SJCRH30 (cell line): ENCODE data around the gene SLC25A47. TPM values are rescaled to one million over a fixed set of nuclear protein-coding genes. Genes with fewer than 3 reads are reported as not detected.

Experiments
- DNase-seq, 2 experiments: peaks; one replicate each; pipeline ENCODE4 v3.0.0-alpha.2; 2015 to 2020
- H3K27ac ChIP-seq: fragments of 250-450 bp; sonication (Bioruptor Pico); 2 replicates; pipeline ENCODE4 v1.5.1; 2020; ENCODE audit warnings: mild to moderate bottlenecking, moderate library complexity
- H3K27me3 ChIP-seq: fragments of 250-450 bp; sonication (Bioruptor Pico); 2 replicates; pipeline ENCODE4 v1.5.1; 2020; ENCODE audit warnings: mild to moderate bottlenecking, moderate library complexity
- H3K36me3 ChIP-seq: fragments of 250-450 bp; sonication (Bioruptor Pico); 2 replicates; pipeline ENCODE4 v1.5.1; 2020; ENCODE audit warnings: mild to moderate bottlenecking, moderate library complexity
- H3K4me1 ChIP-seq: fragments of 250-450 bp; sonication (Bioruptor Pico); 2 replicates; pipeline ENCODE4 v1.5.1; 2020; ENCODE audit warnings: mild to moderate bottlenecking, moderate library complexity
- H3K4me3 ChIP-seq: fragments of 250-450 bp; sonication (Bioruptor Pico); 2 replicates; pipeline ENCODE4 v1.5.1; 2020; ENCODE audit warnings: mild to moderate bottlenecking, moderate library complexity
- H3K9me3 ChIP-seq: fragments of 250-450 bp; sonication (Bioruptor Pico); replicated peaks from 2 replicates; pipeline ENCODE4 v1.5.1; 2020; ENCODE audit warnings: mild to moderate bottlenecking, moderate library complexity
- total RNA-seq: library from RNA; depleted of rRNA; stranded (reverse); fragments of >200 nt; shearing (Covaris generic); gene quantifications from 2 replicates; pipeline ENCODE4 v1.2.3, GENCODE V29; 2014

SLC25A47 gene
- total RNA-seq, 1 experiment from 2014 or later, result not detected

GRCh38 chr14:100348784-100349685 is 25.9 kb downstream of the SLC25A47 start:
- no peaks in the 10 kb centered on the region for H3K4me1 ChIP-seq
- DNase-seq, result no peak
- peaks cover 66% of the 10 kb centered on the region for H3K36me3 ChIP-seq
- no peaks in the 10 kb centered on the region for H3K9me3 ChIP-seq
- no peak overlapping the region for H3K4me3 ChIP-seq
- H3K27ac ChIP-seq, result no peak overlapping the region
- no peaks in the 10 kb centered on the region for H3K27me3 ChIP-seq

DNA sequence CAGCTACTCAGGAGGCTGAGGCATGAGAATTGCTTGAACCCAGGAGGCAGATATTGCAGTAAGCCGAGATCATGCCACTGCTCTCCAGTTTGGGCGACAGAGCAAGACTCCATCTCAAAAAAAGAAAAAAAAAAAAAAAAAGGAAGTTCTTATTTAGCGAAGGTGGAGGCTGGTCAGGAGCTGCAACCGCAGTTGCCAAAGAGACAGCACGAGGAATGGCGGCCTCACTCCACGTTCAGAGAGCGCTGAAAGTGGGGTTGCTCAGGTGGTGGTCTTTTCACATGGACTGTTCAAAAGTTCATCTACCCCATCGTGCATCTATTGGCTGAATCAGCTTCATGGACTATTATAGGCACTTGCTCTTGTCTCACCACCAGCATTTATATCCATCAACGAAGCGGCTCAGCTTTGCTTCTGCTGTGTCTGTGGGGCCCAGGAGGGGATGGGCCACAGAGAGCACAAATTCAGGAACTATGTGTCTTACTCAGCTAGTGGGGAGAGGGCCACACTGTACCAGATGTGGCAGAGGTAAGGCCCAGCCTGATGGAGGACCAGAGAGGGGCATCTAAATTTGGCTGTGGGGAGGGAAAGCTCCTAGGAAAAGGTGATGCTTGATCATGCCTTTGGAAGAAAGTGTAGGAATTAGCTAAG is 27.3 kb downstream of the SLC25A47 start:
- peaks cover 73% of the 10 kb centered on the region for H3K36me3 ChIP-seq
- H3K9me3 ChIP-seq, result no peaks in the 10 kb centered on the region
- no peak overlapping the region for H3K4me3 ChIP-seq
- DNase-seq, result no peak
- peaks cover 4% of the 10 kb centered on the region; the same call in 1 of the 2 replicates for H3K4me1 ChIP-seq
- no peak overlapping the region for H3K27ac ChIP-seq
- no peaks in the 10 kb centered on the region for H3K27me3 ChIP-seq

GRCh38 chr14:100350986-100351385 is 27.8 kb downstream of the SLC25A47 start:
- no peak for DNase-seq
- H3K27ac ChIP-seq, result no peak overlapping the region
- peaks cover 9% of the 10 kb centered on the region; the same call in 1 of the 2 replicates for H3K4me1 ChIP-seq
- H3K36me3 ChIP-seq, result peaks cover 68% of the 10 kb centered on the region
- H3K9me3 ChIP-seq, result no peaks in the 10 kb centered on the region
- no peaks in the 10 kb centered on the region for H3K27me3 ChIP-seq
- no peak overlapping the region for H3K4me3 ChIP-seq

GRCh38 chr14:100358396-100358795 is 35.3 kb downstream of the SLC25A47 start:
- Histone ChIP-seq H3K27ac (no peak overlapping the region), H3K4me1 (peaks cover 44% of the 10 kb centered on the region), H3K27me3 (no peaks in the 10 kb centered on the region), H3K36me3 (peaks cover 65% of the 10 kb centered on the region), H3K4me3 (no peak overlapping the region), H3K9me3 (0 out of 2 replicates have a peak, but pooled peaks cover 4% of the 10 kb centered on the region)
- no peak for DNase-seq

DNA sequence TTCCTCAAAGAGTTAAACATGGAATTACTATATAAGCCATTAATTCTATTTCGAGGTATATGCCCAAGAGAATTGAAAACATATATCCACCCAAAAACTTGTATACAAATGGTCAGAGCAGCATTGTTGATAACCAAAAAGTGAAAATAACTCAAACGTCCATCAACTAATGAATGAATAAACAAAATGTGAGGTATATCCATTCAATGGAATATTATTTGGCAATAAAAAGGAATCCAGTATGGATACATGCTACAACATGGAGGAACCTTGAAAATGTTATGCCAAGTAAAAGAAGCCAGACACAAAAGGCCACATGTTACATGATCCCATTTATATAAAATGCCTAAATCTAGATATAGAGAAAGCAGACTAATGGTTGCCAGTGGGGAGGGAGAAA is 36.0 kb downstream of the SLC25A47 start:
- no peak for DNase-seq
- no peak overlapping the region for H3K4me3 ChIP-seq
- H3K4me1 ChIP-seq, result peaks cover 50% of the 10 kb centered on the region
- no peaks in the 10 kb centered on the region for H3K27me3 ChIP-seq
- 0 out of 2 replicates have a peak, but pooled peaks cover 4% of the 10 kb centered on the region for H3K9me3 ChIP-seq
- no peak overlapping the region for H3K27ac ChIP-seq
- H3K36me3 ChIP-seq, result peaks cover 63% of the 10 kb centered on the region

DNA sequence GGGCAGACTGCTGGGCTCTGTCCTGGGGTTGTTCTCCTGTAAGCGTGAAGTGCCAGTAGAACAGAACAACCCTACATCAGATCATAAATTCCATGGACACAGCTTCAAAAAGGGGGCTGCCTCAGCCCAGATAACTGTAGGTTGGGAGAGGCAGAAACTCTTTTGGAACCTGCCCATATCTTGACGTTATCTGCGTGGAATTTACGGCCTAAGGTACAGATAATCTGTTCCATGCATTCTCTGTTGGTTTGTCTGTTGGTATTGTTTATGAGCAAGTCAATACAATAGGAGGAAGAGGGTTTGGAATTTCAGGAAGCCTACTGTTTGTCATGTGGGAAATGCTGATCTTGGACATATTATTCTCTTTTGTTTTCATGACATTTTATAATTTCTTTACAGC is 36.7 kb downstream of the SLC25A47 start:
- Histone ChIP-seq H3K4me3 (no peak overlapping the region), H3K27me3 (no peaks in the 10 kb centered on the region), H3K36me3 (peaks cover 63% of the 10 kb centered on the region), H3K4me1 (peaks cover 50% of the 10 kb centered on the region), H3K9me3 (0 out of 2 replicates have a peak, but pooled peaks cover 4% of the 10 kb centered on the region), H3K27ac (no peak overlapping the region)
- DNase-seq, result no peak

DNA sequence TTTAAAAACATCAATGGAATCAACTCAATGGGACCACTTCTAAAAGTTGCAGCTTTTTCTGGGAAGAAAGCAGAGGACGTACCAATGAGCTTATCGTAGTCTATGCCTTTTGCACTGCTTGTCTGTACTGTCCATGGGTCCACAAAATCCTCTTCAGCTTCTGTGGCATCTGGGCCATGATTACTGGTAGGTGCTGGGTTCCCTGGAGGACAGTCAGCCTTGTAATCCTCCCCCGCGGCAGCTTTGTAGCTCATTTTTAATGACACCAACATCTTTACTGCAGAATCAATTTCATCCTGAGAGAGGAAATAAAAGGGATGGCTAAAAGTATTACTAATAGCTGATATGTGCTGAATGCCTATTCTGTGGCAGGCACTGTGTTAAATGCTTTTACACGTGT is 38.5 kb downstream of the SLC25A47 start:
- Histone ChIP-seq H3K9me3 (0 out of 2 replicates have a peak, but pooled peaks cover 4% of the 10 kb centered on the region), H3K4me3 (no peak overlapping the region), H3K4me1 (peaks cover 35% of the 10 kb centered on the region), H3K27ac (peak overlapping the region; percentile 78), H3K27me3 (no peaks in the 10 kb centered on the region), H3K36me3 (peaks cover 68% of the 10 kb centered on the region)
- DNase-seq, result peak in 1 of 2 experiments; percentile 36

DNA sequence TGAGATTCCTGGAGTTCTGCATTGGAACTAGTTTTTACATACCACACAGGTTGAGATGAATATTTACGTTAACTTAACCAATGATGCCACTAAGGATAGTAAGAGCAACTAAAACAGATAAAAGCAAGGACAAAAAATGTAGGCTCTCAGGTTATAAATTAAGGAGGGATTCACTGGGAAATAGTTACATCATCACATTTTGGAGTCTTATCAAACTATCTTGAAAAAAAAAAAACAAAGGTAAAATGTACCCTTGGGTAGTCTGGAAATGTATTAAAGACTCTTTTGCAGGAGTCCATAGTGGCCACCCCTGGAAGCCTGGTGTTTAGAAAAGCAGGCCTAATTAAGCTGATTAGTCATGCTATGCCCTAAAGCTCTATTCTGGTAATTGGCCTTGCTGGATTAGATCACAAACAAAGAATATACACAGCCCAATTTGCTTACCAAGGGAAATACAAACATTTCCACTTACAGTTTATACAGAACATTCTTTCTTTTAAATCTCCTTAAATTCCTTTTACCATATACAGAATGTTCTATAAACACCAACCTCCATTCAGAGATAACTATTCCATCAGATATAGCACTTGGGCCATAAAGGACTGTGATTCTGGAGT is 39.3 kb downstream of the SLC25A47 start:
- peaks cover 68% of the 10 kb centered on the region for H3K36me3 ChIP-seq
- H3K27me3 ChIP-seq, result no peaks in the 10 kb centered on the region
- H3K4me3 ChIP-seq, result no peak overlapping the region
- H3K27ac ChIP-seq, result peak overlapping the region; percentile 78
- peaks cover 30% of the 10 kb centered on the region for H3K4me1 ChIP-seq
- peak; percentile 50 to 85 for DNase-seq
- H3K9me3 ChIP-seq, result 0 out of 2 replicates have a peak, but pooled peaks cover 4% of the 10 kb centered on the region

DNA sequence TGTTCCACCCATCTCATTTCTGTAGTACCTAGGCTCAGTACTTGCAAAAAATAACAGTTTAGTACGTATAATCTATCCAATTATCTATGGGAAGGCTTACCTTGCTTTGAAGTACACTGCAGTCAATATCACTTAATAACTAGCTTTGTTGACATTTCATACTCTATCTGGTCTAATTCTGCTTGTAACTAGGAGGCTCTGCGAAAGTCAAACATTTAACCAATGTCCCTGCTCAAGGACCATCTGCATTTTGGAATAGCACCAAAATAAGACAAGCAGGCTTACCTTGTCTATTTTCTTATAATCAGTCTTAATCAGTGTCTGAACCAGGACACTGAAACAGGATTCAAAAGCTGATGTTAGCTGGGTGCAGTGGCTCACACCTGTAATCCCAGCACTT is 39.9 kb downstream of the SLC25A47 start:
- H3K4me3 ChIP-seq, result no peak overlapping the region
- 0 out of 2 replicates have a peak, but pooled peaks cover 4% of the 10 kb centered on the region for H3K9me3 ChIP-seq
- peaks cover 30% of the 10 kb centered on the region for H3K4me1 ChIP-seq
- H3K36me3 ChIP-seq, result peaks cover 67% of the 10 kb centered on the region
- DNase-seq, result no peak
- no peaks in the 10 kb centered on the region for H3K27me3 ChIP-seq
- peak overlapping the region; percentile 78 for H3K27ac ChIP-seq

DNA sequence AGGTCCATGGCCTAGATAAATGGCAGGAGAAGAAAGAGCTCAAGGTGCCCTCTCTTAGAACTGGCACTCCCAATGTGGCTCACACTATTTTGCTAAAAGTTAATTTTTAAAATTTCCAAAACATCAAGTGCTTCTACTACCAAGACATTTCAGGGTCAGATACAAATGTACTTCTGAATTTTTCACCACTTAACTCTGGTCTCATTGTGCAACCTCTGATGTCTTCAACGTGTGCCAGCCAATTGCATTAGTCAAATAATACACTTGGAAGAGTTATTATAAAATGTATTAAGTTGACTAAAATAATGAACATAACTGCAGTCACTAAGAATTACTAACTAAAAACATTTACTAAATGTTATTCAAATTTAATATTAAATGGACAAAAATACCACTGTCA is 41.3 kb downstream of the SLC25A47 start:
- no peak for DNase-seq
- Histone ChIP-seq H3K36me3 (peaks cover 63% of the 10 kb centered on the region), H3K4me3 (no peak overlapping the region), H3K27me3 (no peaks in the 10 kb centered on the region), H3K4me1 (peaks cover 30% of the 10 kb centered on the region), H3K27ac (no peak overlapping the region), H3K9me3 (no peaks in the 10 kb centered on the region)

GRCh38 chr14:100365741-100366140 is 42.6 kb downstream of the SLC25A47 start:
- H3K9me3 ChIP-seq, result no peaks in the 10 kb centered on the region
- H3K4me1 ChIP-seq, result peaks cover 30% of the 10 kb centered on the region
- H3K27ac ChIP-seq, result no peak overlapping the region
- H3K27me3 ChIP-seq, result no peaks in the 10 kb centered on the region
- peaks cover 49% of the 10 kb centered on the region for H3K36me3 ChIP-seq
- H3K4me3 ChIP-seq, result no peak overlapping the region
- DNase-seq, result no peak

- Histone ChIP-seq H3K9me3 (no peaks in the 10 kb centered on the region), H3K4me3 (no peak overlapping the region), H3K36me3 (peaks cover 34% of the 10 kb centered on the region), H3K4me1 (no peaks in the 10 kb centered on the region; the same call in none of the 2 replicates), H3K27me3 (no peaks in the 10 kb centered on the region), H3K27ac (no peak overlapping the region)
- DNase-seq, result no peak
Observed at GRCh38 chr14:100369019-100369418, 45.9 kb downstream of the SLC25A47 start.

GRCh38 chr14:100370003-100370402 is 46.9 kb downstream of the SLC25A47 start:
- Histone ChIP-seq H3K4me1 (no peaks in the 10 kb centered on the region; the same call in 1 of the 2 replicates), H3K9me3 (no peaks in the 10 kb centered on the region), H3K4me3 (no peak overlapping the region), H3K27ac (no peak overlapping the region), H3K27me3 (no peaks in the 10 kb centered on the region), H3K36me3 (peaks cover 24% of the 10 kb centered on the region)
- DNase-seq, result no peak

DNA sequence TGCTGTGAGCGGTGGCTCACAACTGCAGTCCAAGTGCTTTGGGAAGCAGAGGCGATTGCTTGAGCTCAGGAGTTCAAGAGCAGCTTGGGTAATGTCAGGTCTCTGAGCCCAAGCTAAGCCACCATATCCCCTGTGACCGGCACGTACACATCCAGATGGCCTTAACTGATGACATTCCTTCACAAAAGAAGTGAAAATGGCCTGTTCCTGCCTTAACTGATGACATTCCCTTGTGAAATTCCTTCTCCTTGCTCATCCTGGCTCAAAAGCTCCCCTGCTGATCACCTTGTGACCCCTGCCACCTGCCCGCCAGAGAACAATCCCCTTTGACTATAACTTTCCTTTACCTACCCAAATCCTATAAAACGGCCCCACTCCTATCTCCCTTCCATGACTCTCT is 48.6 kb downstream of the SLC25A47 start:
- H3K36me3 ChIP-seq, result peaks cover 18% of the 10 kb centered on the region
- no peak overlapping the region for H3K27ac ChIP-seq
- DNase-seq, result no peak
- no peaks in the 10 kb centered on the region for H3K27me3 ChIP-seq
- H3K4me1 ChIP-seq, result no peaks in the 10 kb centered on the region; the same call in 1 of the 2 replicates
- H3K4me3 ChIP-seq, result no peak overlapping the region
- no peaks in the 10 kb centered on the region for H3K9me3 ChIP-seq
